ENCODE data around the gene TRERF1.

DNA sequence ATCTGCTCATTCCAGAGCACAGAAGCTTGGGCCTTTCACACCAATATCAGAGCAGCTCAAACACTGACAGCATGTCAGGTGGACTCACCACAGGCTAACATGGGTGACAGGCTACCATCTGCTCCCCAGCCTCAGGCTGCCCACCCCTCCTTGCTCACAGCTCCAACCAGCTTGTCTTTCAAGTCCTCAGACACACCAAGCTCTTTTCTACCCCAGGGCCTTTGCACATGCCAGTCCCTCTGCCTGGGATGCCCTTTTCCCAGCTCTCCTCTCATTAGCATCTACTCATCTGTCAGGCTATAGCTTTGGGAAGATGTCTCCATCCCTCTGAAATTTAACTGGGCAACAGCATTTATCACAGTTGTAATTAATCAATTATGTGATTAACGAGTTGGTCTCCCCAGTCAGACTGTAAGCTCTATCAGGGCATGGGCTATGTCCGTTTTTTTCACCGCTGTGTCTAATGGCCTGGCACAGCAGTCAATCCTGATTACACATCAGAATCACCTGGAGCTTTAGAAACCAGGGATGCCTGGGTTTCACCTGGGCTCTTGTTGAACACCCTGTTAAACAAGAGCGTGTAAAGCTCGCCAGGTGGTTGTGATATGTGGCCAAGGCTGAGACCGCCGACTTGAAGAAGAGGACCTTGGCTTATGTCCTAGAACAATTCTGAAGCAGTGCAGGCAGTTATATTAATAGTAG is 145.1 kb downstream of the TRERF1 start:
- TF ChIP-seq, protein P1, sequence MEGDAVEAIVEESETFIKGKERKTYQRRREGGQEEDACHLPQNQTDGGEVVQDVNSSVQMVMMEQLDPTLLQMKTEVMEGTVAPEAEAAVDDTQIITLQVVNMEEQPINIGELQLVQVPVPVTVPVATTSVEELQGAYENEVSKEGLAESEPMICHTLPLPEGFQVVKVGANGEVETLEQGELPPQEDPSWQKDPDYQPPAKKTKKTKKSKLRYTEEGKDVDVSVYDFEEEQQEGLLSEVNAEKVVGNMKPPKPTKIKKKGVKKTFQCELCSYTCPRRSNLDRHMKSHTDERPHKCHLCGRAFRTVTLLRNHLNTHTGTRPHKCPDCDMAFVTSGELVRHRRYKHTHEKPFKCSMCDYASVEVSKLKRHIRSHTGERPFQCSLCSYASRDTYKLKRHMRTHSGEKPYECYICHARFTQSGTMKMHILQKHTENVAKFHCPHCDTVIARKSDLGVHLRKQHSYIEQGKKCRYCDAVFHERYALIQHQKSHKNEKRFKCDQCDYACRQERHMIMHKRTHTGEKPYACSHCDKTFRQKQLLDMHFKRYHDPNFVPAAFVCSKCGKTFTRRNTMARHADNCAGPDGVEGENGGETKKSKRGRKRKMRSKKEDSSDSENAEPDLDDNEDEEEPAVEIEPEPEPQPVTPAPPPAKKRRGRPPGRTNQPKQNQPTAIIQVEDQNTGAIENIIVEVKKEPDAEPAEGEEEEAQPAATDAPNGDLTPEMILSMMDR (conservative IDR thresholded peaks at IDR 0.05; ENCODE audit: low read depth, low read length), result no peak
- TF ChIP-seq POLR2A (IDR thresholded peaks at IDR 0.05; ENCODE audit: low read depth, low read length) (no peak), RAD21 (IDR thresholded peaks at IDR 0.05; ENCODE audit: low read length) (no peak), CEBPB (IDR thresholded peaks at IDR 0.05; ENCODE audit: low read depth, low read length) (no peak), SMC3 (IDR thresholded peaks at IDR 0.05; ENCODE audit: low read depth, low read length) (no peak), MAFK (IDR thresholded peaks at IDR 0.05; ENCODE audit: low read depth, low read length) (no peak), MXI1 (IDR thresholded peaks at IDR 0.05; ENCODE audit: borderline replicate concordance, low read depth, low read length) (no peak), FOS (IDR thresholded peaks at IDR 0.05; ENCODE audit: low read depth, low read length) (no peak), NFE2L2 (IDR thresholded peaks at IDR 0.05; ENCODE audit: low read depth, low read length) (no peak)
- TF ChIP-seq, protein P2, sequence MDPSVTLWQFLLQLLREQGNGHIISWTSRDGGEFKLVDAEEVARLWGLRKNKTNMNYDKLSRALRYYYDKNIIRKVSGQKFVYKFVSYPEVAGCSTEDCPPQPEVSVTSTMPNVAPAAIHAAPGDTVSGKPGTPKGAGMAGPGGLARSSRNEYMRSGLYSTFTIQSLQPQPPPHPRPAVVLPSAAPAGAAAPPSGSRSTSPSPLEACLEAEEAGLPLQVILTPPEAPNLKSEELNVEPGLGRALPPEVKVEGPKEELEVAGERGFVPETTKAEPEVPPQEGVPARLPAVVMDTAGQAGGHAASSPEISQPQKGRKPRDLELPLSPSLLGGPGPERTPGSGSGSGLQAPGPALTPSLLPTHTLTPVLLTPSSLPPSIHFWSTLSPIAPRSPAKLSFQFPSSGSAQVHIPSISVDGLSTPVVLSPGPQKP (IDR thresholded peaks at IDR 0.05; ENCODE audit: borderline replicate concordance, low read depth, low read length), result no peak
- TF ChIP-seq, protein P3, sequence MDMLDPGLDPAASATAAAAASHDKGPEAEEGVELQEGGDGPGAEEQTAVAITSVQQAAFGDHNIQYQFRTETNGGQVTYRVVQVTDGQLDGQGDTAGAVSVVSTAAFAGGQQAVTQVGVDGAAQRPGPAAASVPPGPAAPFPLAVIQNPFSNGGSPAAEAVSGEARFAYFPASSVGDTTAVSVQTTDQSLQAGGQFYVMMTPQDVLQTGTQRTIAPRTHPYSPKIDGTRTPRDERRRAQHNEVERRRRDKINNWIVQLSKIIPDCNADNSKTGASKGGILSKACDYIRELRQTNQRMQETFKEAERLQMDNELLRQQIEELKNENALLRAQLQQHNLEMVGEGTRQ (IDR thresholded peaks at IDR 0.05; ENCODE audit: low read depth, low read length), result no peak

Data from IMR-90 (cell line).